ENCODE data around the gene SYTL1.

Gene SYTL1

DNA sequence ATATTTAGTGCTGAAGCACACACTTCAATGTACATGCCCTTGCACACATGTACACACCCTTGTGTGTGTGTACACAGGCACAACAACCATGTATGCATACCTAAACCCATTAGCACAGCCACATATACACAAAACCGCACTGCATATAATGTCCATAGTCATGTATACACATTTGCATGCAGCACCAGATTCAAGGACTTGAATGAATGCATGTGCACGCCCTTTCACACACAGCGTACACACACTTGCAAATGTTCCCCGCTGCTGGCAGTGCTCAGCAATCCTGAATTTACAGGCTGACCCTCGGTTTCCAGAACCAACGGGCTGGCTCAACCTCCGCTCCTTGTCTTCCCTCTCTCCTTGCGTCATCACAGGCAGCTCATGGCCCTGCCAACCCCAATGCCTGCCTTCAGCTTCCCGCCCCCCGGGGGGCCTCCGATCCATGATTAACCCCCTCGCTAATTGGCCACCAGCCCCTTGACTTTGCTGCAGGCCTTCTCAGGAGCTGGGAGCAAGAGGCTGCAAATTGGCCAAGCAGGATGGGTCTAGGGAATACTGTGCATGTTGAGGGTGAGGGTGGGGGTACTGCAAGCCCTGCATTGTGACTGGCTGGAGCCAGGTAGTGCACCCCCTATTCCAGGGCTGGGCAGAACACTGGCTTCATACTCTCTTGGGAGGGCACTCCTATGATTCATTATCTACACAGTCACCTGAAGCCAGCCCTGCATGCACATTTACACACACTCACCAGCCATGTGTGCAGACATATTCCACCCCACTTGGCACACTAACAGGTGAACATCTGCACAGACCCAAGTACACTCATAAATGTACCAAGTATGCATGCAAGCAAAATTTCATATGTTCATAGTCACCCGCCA is 58.5 kb downstream of the SYTL1 start:
- DNase-seq: peak in 4 of 56 donors; percentile 15 to 23 (median 20)

DNA sequence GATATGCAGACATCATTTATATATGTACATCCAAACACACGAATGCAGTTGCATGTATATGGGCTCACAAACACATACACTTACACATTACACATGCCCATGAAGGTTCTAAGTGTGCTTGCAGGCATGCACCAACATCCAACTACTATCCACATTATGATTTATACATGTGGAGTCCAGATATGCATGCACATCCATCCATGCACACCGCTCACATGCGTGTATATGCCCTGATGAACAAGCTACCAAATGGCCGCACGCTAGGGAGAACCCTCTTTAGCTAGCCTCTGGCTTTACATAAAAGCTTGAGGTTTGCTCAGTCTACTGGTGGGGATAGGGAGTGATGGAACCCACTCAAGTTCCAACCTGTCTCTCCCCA is 59.1 kb downstream of the SYTL1 start:
- no peak for DNase-seq

DNA sequence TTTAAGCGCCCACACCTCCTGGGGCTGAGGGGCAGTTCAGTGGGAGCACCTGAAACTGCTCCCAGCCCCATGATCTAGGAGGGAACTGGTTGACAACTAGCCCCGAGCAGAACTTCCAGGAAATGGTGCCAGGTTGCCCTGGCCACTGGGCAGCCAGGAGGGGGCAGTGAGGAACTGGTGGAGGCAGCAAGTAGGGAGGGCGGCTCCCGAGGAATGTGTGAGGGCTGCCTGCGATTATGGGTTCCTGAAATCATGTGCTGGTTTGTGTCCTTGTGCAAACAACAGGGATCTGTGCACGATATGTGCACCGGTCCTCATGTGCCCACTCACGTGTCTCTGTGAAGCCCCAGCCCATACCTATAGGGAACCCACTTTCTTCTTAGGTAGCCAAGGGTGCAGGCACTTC is 60.5 kb downstream of the SYTL1 start:
- DNase-seq: peak in 47 of 56 donors; percentile 14 to 75 (median 48)

DNA sequence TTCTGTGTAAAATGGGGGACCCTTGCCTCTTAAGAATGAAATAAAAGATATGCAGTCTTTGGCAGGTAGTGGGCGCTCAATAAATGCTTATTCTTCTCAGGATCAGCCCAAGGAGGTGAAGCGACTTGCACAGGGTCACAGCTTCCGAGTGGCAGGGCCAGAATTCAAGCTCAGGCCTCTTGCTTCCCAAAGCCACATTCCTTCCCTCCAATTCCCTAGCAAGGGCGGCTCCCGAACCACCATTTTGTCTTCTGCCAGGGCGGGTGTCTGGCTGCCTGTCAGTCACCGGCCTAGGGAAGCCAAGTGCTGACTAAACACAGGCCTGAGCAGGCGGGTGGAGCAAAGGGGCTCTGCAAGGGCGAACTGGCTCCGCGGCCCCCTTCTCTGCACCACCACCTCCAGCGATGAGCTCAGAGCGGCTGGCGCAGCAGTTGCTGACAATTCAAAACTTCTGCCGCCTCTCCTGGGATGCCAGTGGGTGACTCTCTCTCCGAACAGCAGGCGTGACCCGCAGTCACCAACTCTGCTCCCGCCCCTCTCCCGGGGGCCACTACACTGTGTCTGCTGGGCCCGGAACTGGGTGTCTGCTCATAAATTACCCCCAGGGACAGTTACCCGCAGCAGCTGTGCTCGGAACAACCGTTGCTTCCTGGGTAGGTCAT is 61.4 kb downstream of the SYTL1 start:
- peak in 14 of 56 donors; percentile 9 to 48 (median 38) for DNase-seq
